ENCODE results near the gene MSTO1. TPM values are rescaled to one million over a fixed set of nuclear protein-coding genes. Genes with fewer than 3 reads are reported as not detected.

Gene MSTO1
- total and polyA plus RNA-seq, 10 of the 15 experiments (the other 5 are each of a cell fraction or from before 2014, with no cell fraction given) = 16.1 to 87.9 (median 46.6) TPM

GRCh38 chr1:155569988-155570592 is 39.9 kb upstream of the MSTO1 start (continued):
- TF ChIP-seq YY1 (IDR thresholded peaks at IDR 0.05; ENCODE audit: low read depth, low read length) (no peak), ZSCAN29 (IDR thresholded peaks at IDR 0.05) (no peak), RAD51 (IDR thresholded peaks at IDR 0.05) (no peak), POU2F2 (IDR thresholded peaks at IDR 0.05; ENCODE audit: borderline replicate concordance, low read depth, low read length) (no peak), BRCA1 (IDR thresholded peaks at IDR 0.05; ENCODE audit: low read depth, low read length) (no peak), ZBTB40 (IDR thresholded peaks at IDR 0.05; ENCODE audit: borderline replicate concordance) (no peak), RB1 (IDR thresholded peaks at IDR 0.05; ENCODE audit: borderline replicate concordance) (no peak)

- H3K27ac ChIP-seq (ENCODE audit: control insufficient read depth, insufficient read depth) = no peak overlapping the region
- H3K9me3 ChIP-seq (replicated peaks; ENCODE audit: control insufficient read depth, insufficient read depth, low read length) = no peaks in the 10 kb centered on the region
- POLR2A ChIA-PET = no interaction called here
- H3K79me2 ChIP-seq (ENCODE audit: control insufficient read depth, insufficient read depth, low read length) = peaks cover 36% of the 10 kb centered on the region
- H3K27me3 ChIP-seq (replicated peaks in 1 of 2; ENCODE audit: control insufficient read depth in 2 of 2, insufficient read depth in 2 of 2, low read length in 1 of 2) = no peaks in the 10 kb centered on the region
- no peak for FAIRE-seq
- RAD21 ChIA-PET (ENCODE audit: unreplicated experiment) = interaction anchor here (1.0 kb wide), 1 partner anchor 20 kb away, joined by 3 read pairs; no protein-coding TSS in a partner anchor
- in situ Hi-C loops (cut with MboI) = no loop called here
- H3K9ac ChIP-seq (ENCODE audit: control insufficient read depth, insufficient read depth, low read length) = no peak overlapping the region
- DNase-seq (ENCODE audit: low read depth, low spot score) = no peak
- intact Hi-C loops (cut with micrococcal nuclease; ENCODE audit: unreplicated experiment) = no loop called here
- SMC1A ChIA-PET (ENCODE audit: uncharacterized antibody, unreplicated experiment) = interaction anchor here (1.0 to 1.4 kb wide), 3 partner anchors 19 to 135 kb away, joined by 3 to 5 read pairs (median 4); no protein-coding TSS in a partner anchor
- H4K20me1 ChIP-seq (ENCODE audit: control insufficient read depth, insufficient read depth) = no peaks in the 10 kb centered on the region
- WGBS (ENCODE audit: insufficient coverage, insufficient replicate concordance, low lambda C conversion rate, missing lambda C conversion rate) = 73% methylated on average over 4 of the region's 4 CpGs
- no peaks in the 10 kb centered on the region; a peak in 2 of 4 replicates for H3K36me3 ChIP-seq (ENCODE audit: control insufficient read depth in 2 of 2, insufficient read depth in 2 of 2, low read length in 1 of 2)
- no peak overlapping the region for H3K4me2 ChIP-seq (ENCODE audit: control insufficient read depth, insufficient read depth)
- H3K4me1 ChIP-seq (ENCODE audit: control insufficient read depth, insufficient read depth, low read length) = peaks cover 4% of the 10 kb centered on the region
- CTCF ChIA-PET = interaction anchor here (0.6 to 1.7 kb wide), 4 partner anchors 33 to 318 kb away, joined by 3 to 4 read pairs (median 4); no protein-coding TSS in a partner anchor
- BruUV-seq (replicated peaks) = no TSS peak
- no peak overlapping the region for H3K4me3 ChIP-seq
- no peak for ATAC-seq
- H2AFZ ChIP-seq (ENCODE audit: control insufficient read depth, low read depth, low read length) = no peak overlapping the region
- no peak for TF ChIP-seq MXI1 (IDR thresholded peaks at IDR 0.05; ENCODE audit: low read depth, low read length)
- TF ChIP-seq EED (IDR thresholded peaks at IDR 0.05; ENCODE audit: low read depth) = no peak
- TF ChIP-seq NFYB (IDR thresholded peaks at IDR 0.05; ENCODE audit: insufficient read depth, low read depth, low read length) = no peak
- no peak for TF ChIP-seq ZNF622 (IDR thresholded peaks at IDR 0.05)
- TF ChIP-seq ZBTB40 (IDR thresholded peaks at IDR 0.05; ENCODE audit: borderline replicate concordance) = no peak
- TF ChIP-seq IRF3 (IDR thresholded peaks at IDR 0.05) = no peak
These were observed 39.4 kb upstream of the MSTO1 start for GRCh38 chr1:155570593-155570990.

Data from GM12878 (cell line).